HAP-1 (cell line): ENCODE data around the gene PPP1R1B.

Experiments used
- DNase-seq, 2 experiments: peaks; one replicate each; pipeline ENCODE4 v3.0.0-alpha.2; 2016 to 2020; ENCODE audit warnings: low spot score in 2 of 2
- H3K27me3 ChIP-seq: fragments of 250-450 bp; sonication (Bioruptor Pico); 2 replicates; pipeline ENCODE4 v1.5.1; 2020; ENCODE audit warnings: low read depth, mild to moderate bottlenecking, moderate library complexity
- H3K36me3 ChIP-seq: fragments of 250-450 bp; sonication (Bioruptor Pico); replicated peaks from 2 replicates; pipeline ENCODE4 v1.5.1; 2020; ENCODE audit warnings: mild to moderate bottlenecking
- H3K4me1 ChIP-seq: fragments of 250-450 bp; sonication (Bioruptor Pico); 2 replicates; pipeline ENCODE4 v1.5.1; 2020; ENCODE audit warnings: mild to moderate bottlenecking
- H3K4me3 ChIP-seq: fragments of 250-450 bp; sonication (Bioruptor Pico); 2 replicates; pipeline ENCODE4 v1.5.1; 2020; ENCODE audit warnings: mild to moderate bottlenecking, moderate library complexity
- H3K9me3 ChIP-seq: fragments of 250-450 bp; sonication (Bioruptor Pico); 2 replicates; pipeline ENCODE4 v1.5.1; 2020; ENCODE audit warnings: mild to moderate bottlenecking, moderate library complexity
- in situ Hi-C: fragments of 300-500 bp; cut with MboI; formaldehyde crosslinking; loops from 3 replicates; pipeline ENCODE4 v1.14.3; 2020; ENCODE audit warnings: low sequenced_read_pairs, inconsistent platforms, mixed read lengths

Gene PPP1R1B

DNA sequence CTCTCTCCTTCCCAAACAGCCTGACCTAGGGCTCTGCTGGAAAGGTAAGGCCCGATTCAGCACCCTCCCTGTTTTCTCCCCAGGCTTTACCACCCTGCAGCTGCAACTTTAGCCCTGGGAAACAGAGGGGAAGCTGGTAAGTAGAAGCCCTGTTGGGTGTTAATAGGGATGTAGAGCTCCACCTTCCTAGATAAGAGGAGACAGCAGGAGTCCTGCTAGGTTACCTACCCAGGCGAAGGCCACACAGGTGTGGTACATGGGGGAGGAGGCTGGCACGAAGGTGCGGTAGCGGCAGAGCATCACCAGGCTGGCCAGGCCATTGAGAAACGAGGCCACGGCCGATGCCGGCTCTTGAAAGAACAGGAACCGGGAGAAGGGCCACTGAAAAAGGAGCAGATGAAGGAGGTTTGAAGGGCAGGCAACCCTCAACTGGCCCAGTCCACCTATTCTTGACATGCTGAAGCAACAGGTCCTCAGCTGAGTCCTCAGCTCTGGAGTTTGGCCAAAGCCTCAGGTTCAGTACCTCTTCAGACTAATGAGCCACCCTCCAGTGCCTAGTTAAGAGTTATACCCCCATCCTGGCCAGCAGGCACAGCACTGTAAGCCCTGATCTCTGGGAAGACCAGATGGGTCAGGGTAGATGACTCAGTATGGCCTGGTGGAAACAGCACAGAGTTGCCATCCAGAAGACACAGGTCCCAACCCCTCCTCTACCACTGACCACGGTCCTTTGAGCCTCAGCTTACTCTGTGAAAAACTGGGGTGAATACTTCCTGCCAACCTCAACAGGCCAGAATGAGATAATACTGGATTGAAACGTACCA lies 57.8 kb downstream of the PPP1R1B start:
- in situ Hi-C loops, result no loop called here
- no peaks in the 10 kb centered on the region for H3K27me3 ChIP-seq
- H3K36me3 ChIP-seq, result no peaks in the 10 kb centered on the region
- H3K4me3 ChIP-seq, result no peak overlapping the region
- peaks cover 6% of the 10 kb centered on the region for H3K4me1 ChIP-seq
- H3K9me3 ChIP-seq, result no peaks in the 10 kb centered on the region
- DNase-seq, result no peak
